ENCODE measurements around the gene OR2T2. TPM values are rescaled to one million over a fixed set of nuclear protein-coding genes. Genes with fewer than 3 reads are reported as not detected.
"Not testable (repeated sequence)": the region's sequence is repeated elsewhere in the genome, so short reads cannot be mapped to it uniquely, and the experiment has no call there.

Gene OR2T2
- total RNA-seq, 1 experiment from 2014 or later = not detected

DNA sequence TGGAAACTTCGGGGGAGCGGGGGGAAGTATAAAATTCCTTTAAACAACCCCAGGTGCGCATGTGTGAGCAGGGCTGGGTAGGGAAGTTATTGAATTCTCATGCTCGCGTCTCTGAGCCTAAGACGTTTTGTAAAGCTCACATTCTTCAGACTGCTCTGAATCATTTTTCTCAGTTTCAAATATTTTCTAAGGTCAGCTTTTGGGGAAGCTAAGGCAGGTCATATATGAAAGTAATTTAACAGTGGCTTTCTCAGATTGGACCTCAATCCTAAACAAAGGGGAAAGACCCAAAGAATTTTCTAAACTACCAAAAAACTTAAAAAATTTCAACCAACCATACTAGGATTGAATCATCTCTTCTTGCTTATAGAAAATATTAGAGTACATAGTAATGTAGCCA, 10.5 kb upstream of the OR2T2 start:
- not testable (repeated sequence) for H3K27ac ChIP-seq (ENCODE audit: insufficient read length, low read depth, low read length); H3K23ac ChIP-seq (ENCODE audit: insufficient read length, low read depth, low read length); H4K5ac ChIP-seq (ENCODE audit: insufficient read length, low read depth, low read length); H2AK5ac ChIP-seq (ENCODE audit: insufficient read length, low read length); H3K23me2 ChIP-seq (ENCODE audit: insufficient read length, low read depth, low read length, poor library complexity, severe bottlenecking); H3K4ac ChIP-seq (ENCODE audit: low read depth, low read length); H2BK15ac ChIP-seq (ENCODE audit: low read depth, low read length); H2BK5ac ChIP-seq (ENCODE audit: insufficient read length, low read length); H3K4me3 Mint-ChIP-seq; H3K79me1 ChIP-seq (ENCODE audit: insufficient read depth, low read depth, low read length, poor library complexity, severe bottlenecking); H4K8ac ChIP-seq (replicated peaks; ENCODE audit: insufficient read length, low read depth, low read length); H4K91ac ChIP-seq (ENCODE audit: insufficient read length, low read depth, low read length); H3K4me1 ChIP-seq (ENCODE audit: insufficient read depth, low read length); H3K27me3 ChIP-seq (ENCODE audit: insufficient read depth, low read length); H2BK120ac ChIP-seq (ENCODE audit: low read depth, low read length, poor library complexity, severe bottlenecking); H3K18ac ChIP-seq (ENCODE audit: insufficient read length, low read depth, low read length); H3K4me1 Mint-ChIP-seq; H3K27ac Mint-ChIP-seq; H3K4me2 ChIP-seq (ENCODE audit: insufficient read depth, insufficient read length, low read length); H2BK20ac ChIP-seq (ENCODE audit: low read depth, low read length, poor library complexity, severe bottlenecking); H3K56ac ChIP-seq (ENCODE audit: insufficient read length, low read depth, low read length); H3K14ac ChIP-seq (ENCODE audit: insufficient read depth, low read length); H2AFZ ChIP-seq (ENCODE audit: low read length); H3K9ac ChIP-seq (ENCODE audit: extremely low read depth, insufficient read length, low read length); H3K79me2 ChIP-seq (ENCODE audit: insufficient read depth, low read length); H3K27me3 Mint-ChIP-seq (ENCODE audit: low read depth); DNase-seq; H3T11ph ChIP-seq (ENCODE audit: low read length); H2BK12ac ChIP-seq (ENCODE audit: insufficient read length, low read depth, low read length); H4K20me1 ChIP-seq (ENCODE audit: control insufficient read depth, insufficient read depth, insufficient read length)
- no CpG with 5 or more reads among the region's 6 CpGs for WGBS (ENCODE audit: extremely low coverage, insufficient read length, low lambda C conversion rate)
- peaks cover 24% of the 10 kb centered on the region for H3K9me3 ChIP-seq (ENCODE audit: control insufficient read depth, low read depth, low read length)
- H3K36me3 Mint-ChIP-seq (ENCODE audit: insufficient read depth in 1 of 3, low read depth in 3 of 3) = peaks cover 0 to 14% (median 7%) of the 10 kb centered on the region in 3 experiments; a peak in 5 of 7 replicates
- peaks cover 49 to 52% of the 10 kb centered on the region in 2 experiments for H3K9me3 Mint-ChIP-seq

DNA sequence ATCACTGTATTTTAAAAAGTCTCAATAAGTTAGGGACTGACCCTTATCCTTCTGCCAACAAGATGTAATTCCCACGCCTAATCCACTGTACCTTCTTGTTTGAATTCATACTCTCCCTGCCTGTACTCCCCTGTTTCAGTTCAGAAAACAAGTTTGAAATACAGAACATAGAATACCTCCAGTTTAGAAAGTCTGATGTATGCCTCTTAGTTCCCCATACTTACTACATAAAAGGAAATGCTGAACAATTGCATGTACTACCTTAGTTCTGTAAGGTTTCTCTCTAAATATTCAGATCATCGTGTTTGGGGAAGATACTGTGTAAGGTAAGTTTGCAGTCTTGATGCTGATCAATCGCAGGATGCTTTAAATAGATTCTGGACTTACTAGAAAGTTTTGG, 9.1 kb upstream of the OR2T2 start:
- not testable (repeated sequence) for H3K27ac Mint-ChIP-seq; H4K5ac ChIP-seq (ENCODE audit: insufficient read length, low read depth, low read length); H3K27me3 Mint-ChIP-seq (ENCODE audit: low read depth); H2AFZ ChIP-seq (ENCODE audit: low read length); H3K4me2 ChIP-seq (ENCODE audit: insufficient read depth, insufficient read length, low read length); H3K14ac ChIP-seq (ENCODE audit: insufficient read depth, low read length); H4K8ac ChIP-seq (replicated peaks; ENCODE audit: insufficient read length, low read depth, low read length); H3K27ac ChIP-seq (ENCODE audit: insufficient read length, low read depth, low read length); H2BK15ac ChIP-seq (ENCODE audit: low read depth, low read length); H3K27me3 ChIP-seq (ENCODE audit: insufficient read depth, low read length); H2BK20ac ChIP-seq (ENCODE audit: low read depth, low read length, poor library complexity, severe bottlenecking); H3K56ac ChIP-seq (ENCODE audit: insufficient read length, low read depth, low read length); H3K4me1 ChIP-seq (ENCODE audit: insufficient read depth, low read length); DNase-seq; H4K91ac ChIP-seq (ENCODE audit: insufficient read length, low read depth, low read length); H3K9ac ChIP-seq (ENCODE audit: extremely low read depth, insufficient read length, low read length); H3K4me1 Mint-ChIP-seq; H2BK120ac ChIP-seq (ENCODE audit: low read depth, low read length, poor library complexity, severe bottlenecking); H3K4me3 Mint-ChIP-seq; H3K79me2 ChIP-seq (ENCODE audit: insufficient read depth, low read length); H2BK12ac ChIP-seq (ENCODE audit: insufficient read length, low read depth, low read length); H3K23me2 ChIP-seq (ENCODE audit: insufficient read length, low read depth, low read length, poor library complexity, severe bottlenecking); H3K23ac ChIP-seq (ENCODE audit: insufficient read length, low read depth, low read length); H3T11ph ChIP-seq (ENCODE audit: low read length); H2AK5ac ChIP-seq (ENCODE audit: insufficient read length, low read length); H4K20me1 ChIP-seq (ENCODE audit: control insufficient read depth, insufficient read depth, insufficient read length); H2BK5ac ChIP-seq (ENCODE audit: insufficient read length, low read length); H3K18ac ChIP-seq (ENCODE audit: insufficient read length, low read depth, low read length); H3K4ac ChIP-seq (ENCODE audit: low read depth, low read length); H3K79me1 ChIP-seq (ENCODE audit: insufficient read depth, low read depth, low read length, poor library complexity, severe bottlenecking)
- no CpG with 5 or more reads among the region's 3 CpGs for WGBS (ENCODE audit: extremely low coverage, insufficient read length, low lambda C conversion rate)
- H3K9me3 ChIP-seq (ENCODE audit: control insufficient read depth, low read depth, low read length) = peaks cover 33% of the 10 kb centered on the region
- peaks cover 0 to 13% (median 3%) of the 10 kb centered on the region in 3 experiments; a peak in 5 of 7 replicates for H3K36me3 Mint-ChIP-seq (ENCODE audit: insufficient read depth in 1 of 3, low read depth in 3 of 3)
- peaks cover 49 to 51% of the 10 kb centered on the region in 2 experiments for H3K9me3 Mint-ChIP-seq

Measured in H9 (cell line).